Measurements from ENCODE around the gene DCLK2.
A peak's percentile ranks its signal among the peaks of the same experiment; 100 is the strongest.

The DCLK2 gene

DNA sequence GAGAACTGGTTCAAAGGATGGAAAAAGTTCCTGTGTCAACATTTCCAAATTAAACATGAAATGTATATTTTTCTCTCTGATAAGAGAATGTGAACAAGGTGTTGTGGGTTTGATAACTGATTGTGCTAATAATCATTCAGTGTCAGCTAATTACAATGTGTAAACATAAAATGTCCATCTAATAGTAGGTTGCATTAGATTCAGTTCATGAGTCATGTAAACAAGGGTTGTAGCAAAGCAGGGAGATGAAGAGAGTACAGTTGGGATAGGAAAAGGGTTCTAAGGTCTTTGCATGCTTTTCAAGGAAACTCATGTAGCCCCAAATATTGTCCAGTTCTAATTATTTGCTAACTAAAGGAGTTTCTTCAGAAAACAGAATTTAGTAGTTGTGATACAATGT is 55.4 kb downstream of the DCLK2 start:
- H3K4me3 ChIP-seq (ENCODE audit: low read depth, low read length): no peak overlapping the region
- no peak for DNase-seq (ENCODE audit: low read depth)
- TF ChIP-seq, protein P1, sequence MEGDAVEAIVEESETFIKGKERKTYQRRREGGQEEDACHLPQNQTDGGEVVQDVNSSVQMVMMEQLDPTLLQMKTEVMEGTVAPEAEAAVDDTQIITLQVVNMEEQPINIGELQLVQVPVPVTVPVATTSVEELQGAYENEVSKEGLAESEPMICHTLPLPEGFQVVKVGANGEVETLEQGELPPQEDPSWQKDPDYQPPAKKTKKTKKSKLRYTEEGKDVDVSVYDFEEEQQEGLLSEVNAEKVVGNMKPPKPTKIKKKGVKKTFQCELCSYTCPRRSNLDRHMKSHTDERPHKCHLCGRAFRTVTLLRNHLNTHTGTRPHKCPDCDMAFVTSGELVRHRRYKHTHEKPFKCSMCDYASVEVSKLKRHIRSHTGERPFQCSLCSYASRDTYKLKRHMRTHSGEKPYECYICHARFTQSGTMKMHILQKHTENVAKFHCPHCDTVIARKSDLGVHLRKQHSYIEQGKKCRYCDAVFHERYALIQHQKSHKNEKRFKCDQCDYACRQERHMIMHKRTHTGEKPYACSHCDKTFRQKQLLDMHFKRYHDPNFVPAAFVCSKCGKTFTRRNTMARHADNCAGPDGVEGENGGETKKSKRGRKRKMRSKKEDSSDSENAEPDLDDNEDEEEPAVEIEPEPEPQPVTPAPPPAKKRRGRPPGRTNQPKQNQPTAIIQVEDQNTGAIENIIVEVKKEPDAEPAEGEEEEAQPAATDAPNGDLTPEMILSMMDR (conservative IDR thresholded peaks at IDR 0.05; ENCODE audit: low read depth, low read length): no peak

DNA sequence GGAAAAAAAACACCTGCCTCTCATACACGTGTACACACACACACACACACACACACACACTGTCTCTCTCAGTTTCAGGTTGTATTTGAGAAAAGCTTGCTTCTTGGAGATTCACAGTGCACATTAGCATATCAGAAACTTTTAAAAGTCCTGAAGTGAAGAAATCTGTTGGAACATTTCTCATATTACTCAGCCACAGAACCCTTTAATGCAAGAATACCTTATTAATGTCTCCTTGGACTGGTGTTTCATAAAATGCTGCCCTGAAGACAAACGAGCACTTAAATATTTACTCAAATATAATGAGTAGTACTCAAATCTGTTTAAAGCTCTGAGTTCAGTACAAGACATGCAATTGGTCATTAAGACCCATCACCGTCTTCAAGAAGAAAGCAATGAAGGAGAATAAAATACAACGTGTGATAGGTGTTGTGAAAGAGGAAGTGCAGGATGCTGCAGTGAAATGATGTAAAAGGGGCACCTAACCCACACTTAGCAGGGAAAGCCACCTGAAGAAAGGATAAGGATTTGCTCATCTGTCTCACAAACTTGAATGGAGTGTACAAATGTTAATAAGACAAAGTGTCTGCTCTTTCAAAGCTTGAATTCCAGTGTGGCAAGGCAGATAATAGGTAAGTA is 57.0 kb downstream of the DCLK2 start:
- H3K4me3 ChIP-seq (ENCODE audit: low read depth, low read length): no peak overlapping the region
- TF ChIP-seq, protein P1 (conservative IDR thresholded peaks at IDR 0.05; ENCODE audit: low read depth, low read length): no peak
- peak; percentile 17 for DNase-seq (ENCODE audit: low read depth)

DNA sequence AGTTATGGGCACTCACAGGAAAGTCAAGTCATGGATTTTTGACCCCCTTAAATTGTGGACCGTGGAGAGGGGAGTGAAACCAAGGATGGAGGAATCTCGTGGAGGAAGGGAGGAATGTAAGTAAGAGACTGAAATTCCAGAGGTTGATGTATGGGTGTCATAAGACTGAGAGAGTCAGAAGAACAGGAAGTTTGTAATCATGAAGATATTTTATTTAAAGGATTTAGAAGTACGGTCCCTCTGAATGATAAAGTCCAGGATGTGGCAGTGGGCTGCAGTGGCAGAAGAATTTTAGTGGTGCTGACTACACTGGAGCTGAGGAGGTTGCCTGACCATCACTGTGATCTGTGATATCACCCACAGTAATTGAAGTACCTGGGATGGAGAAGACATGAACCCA is 57.8 kb downstream of the DCLK2 start:
- TF ChIP-seq, protein P1 (conservative IDR thresholded peaks at IDR 0.05; ENCODE audit: low read depth, low read length): no peak
- DNase-seq (ENCODE audit: low read depth): peak; percentile 52
- H3K4me3 ChIP-seq (ENCODE audit: low read depth, low read length): no peak overlapping the region

DNA sequence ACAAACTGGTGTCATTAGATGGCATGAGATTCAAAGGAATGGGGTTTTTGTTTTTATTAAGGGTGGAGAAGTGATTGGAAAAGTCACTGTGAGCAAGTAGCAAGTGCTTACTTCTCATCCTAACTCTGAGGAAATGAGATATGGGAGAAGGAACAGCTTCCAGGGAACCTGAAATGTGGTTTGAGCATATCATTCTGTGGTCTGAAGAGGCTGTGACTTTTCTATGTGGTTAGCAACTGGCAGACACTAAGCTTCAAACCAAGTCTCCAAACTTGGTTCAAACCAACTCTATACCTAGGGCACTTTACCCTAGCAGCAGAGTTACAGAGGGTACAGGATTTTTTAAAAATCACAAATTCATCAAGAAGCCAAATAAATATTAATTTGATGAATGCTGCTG is 58.2 kb downstream of the DCLK2 start:
- TF ChIP-seq, protein P1 (conservative IDR thresholded peaks at IDR 0.05; ENCODE audit: low read depth, low read length): no peak
- no peak overlapping the region for H3K4me3 ChIP-seq (ENCODE audit: low read depth, low read length)
- DNase-seq (ENCODE audit: low read depth): peak; percentile 33

DNA sequence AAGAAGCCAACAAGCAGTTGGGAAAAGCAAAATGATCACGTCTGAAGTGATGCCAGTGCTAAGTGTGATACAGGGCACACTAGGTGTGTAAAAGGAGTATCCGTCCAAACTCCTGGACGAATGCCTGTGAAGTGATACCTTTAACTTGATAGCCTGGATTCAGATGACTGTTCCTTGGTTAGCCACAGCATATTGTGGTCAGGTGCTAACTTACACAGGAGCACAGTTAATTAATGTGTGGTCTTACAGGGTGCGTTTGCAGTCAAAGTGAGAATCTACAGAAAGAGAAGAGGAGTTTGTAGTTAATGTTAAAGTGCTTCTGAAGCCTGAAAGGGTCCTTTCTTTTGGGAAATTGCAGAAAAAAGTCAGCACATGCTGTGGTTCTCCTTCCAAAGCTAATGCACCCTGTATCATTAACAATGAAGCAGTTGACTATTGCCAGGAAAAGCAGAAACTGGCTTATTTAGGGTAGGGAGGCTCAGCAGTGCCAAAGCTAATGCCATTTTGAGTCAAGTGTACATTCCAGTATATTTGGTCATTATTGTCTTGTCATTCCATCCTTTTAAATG is 61.1 kb downstream of the DCLK2 start:
- no peak for DNase-seq (ENCODE audit: low read depth)
- H3K4me3 ChIP-seq (ENCODE audit: low read depth, low read length): no peak overlapping the region
- TF ChIP-seq, protein P1 (conservative IDR thresholded peaks at IDR 0.05; ENCODE audit: low read depth, low read length): no peak

DNA sequence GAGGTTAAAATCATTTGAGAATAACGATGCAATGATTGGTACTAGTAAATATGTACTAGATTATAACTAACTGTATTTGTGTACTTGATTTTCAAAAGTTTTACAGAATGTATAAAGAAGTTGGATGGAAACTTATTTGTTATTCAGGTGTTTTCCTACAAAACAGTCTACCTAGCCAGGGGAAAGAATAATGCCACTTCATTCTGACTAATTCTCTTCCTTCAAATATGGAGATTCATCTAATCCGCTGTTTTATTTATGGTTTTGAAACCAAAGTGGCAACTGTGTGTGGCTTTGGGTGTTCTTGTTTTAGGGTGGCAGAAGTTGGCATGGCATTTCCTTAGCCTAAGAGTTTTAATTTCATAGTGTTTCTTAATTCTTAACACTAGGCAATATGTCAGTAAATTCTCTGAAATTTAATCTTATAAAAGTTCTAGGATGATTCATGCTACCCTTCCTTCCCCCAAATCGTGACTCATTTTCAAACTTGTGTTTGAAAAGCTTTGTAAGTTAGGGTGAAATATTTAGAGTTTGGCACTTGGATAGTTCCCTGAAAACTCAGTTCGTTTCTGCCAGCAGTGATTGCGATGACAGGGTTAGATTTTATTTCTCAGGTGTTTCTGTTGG is 62.6 kb downstream of the DCLK2 start:
- TF ChIP-seq, protein P1 (conservative IDR thresholded peaks at IDR 0.05; ENCODE audit: low read depth, low read length): no peak
- H3K4me3 ChIP-seq (ENCODE audit: low read depth, low read length): no peak overlapping the region
- peak; percentile 64 for DNase-seq (ENCODE audit: low read depth)
